T-cell (primary cell): ENCODE results near the gene RNGTT. TPM values are rescaled to one million over a fixed set of nuclear protein-coding genes. Genes with fewer than 3 reads are reported as not detected.

Experiments
- ATAC-seq, 4 experiments: fragments of 200-7000 bp in 3 of 4; fragments of 150-1000 bp in 1 of 4; cut with Tn5 transposase; replicated peaks in 1 of 4; 1 replicate in 3 of 4; 2 replicates in 1 of 4; pipeline ENCODE4 v1.10.0; 2021; ENCODE audit warnings: moderate library complexity in 3 of 4, mild to moderate bottlenecking in 2 of 4, moderate number of reproducible peaks in 1 of 4
- CTCF ChIA-PET, 2 donors: fragments of 300-600 bp; sonication (Branson Sonifier 250); formaldehyde crosslinking; loops; one replicate each; lab custom pipeline; 2022; ENCODE audit warnings: antibody characterized with exemption in 2 of 2; lab: Charles Lee
- POLR2A ChIA-PET, 2 donors: fragments of 300-600 bp; sonication (Branson Sonifier 250); formaldehyde crosslinking; loops; one replicate each; lab custom pipeline; 2022; ENCODE audit warnings: antibody characterized with exemption in 2 of 2; lab: Charles Lee
- DNase-seq, 35 experiments: peaks; one replicate each; pipeline versions ENCODE4 v3.0.0 to v3.0.0-alpha.2; 2013 to 2023
- H3K27ac ChIP-seq: one replicate; pipeline ENCODE4 v1.5.1; 2013; ENCODE audit warnings: low read length
- H3K27me3 ChIP-seq, 2 experiments: replicated peaks in 1 of 2; 1 replicate in 1 of 2; 2 replicates in 1 of 2; pipeline versions ENCODE4 v1.6.1 to v1.7.0; 2013; ENCODE audit warnings: low read length in 1 of 2, mixed read lengths in 1 of 2; ENCODE audit not compliant: control insufficient read depth in 2 of 2, insufficient read depth in 2 of 2; ENCODE audit errors: extremely low read depth in 1 of 2
- H3K36me3 ChIP-seq, 2 donors: 1 replicate in 1 of 2; 2 replicates in 1 of 2; pipeline versions ENCODE4 v1.6.1 to v1.7.0; 2013; ENCODE audit warnings: low read length in 1 of 2; ENCODE audit not compliant: control insufficient read depth in 2 of 2, insufficient read depth in 1 of 2; ENCODE audit errors: extremely low read depth in 1 of 2
- H3K4me1 ChIP-seq, 2 experiments: 1 replicate in 1 of 2; 2 replicates in 1 of 2; pipeline versions ENCODE4 v1.6.1 to v1.7.0; 2013; ENCODE audit warnings: low read length in 2 of 2, mixed read lengths in 1 of 2; ENCODE audit not compliant: insufficient read depth in 2 of 2, control insufficient read depth in 1 of 2; ENCODE audit errors: extremely low read depth in 1 of 2
- H3K4me3 ChIP-seq, 2 donors: 1 replicate in 1 of 2; 2 replicates in 1 of 2; pipeline versions ENCODE4 v1.5.1 to v1.7.0; 2013; ENCODE audit warnings: mild to moderate bottlenecking in 2 of 2, low read length in 1 of 2, moderate library complexity in 1 of 2; ENCODE audit not compliant: control insufficient read depth in 1 of 2; ENCODE audit errors: extremely low read depth in 1 of 2
- H3K9me3 ChIP-seq: 2 replicates; pipeline ENCODE4 v1.7.0; 2013
- H3K27ac Mint-ChIP-seq, 2 donors: one replicate each; pipeline ENCODE4 v1.8.0; 2020 to 2021; ENCODE audit warnings: mild to moderate bottlenecking in 2 of 2, mixed read lengths in 2 of 2
- H3K27me3 Mint-ChIP-seq, 2 donors: one replicate each; pipeline ENCODE4 v1.8.0; 2021 to 2022; ENCODE audit warnings: mixed read lengths in 2 of 2
- H3K36me3 Mint-ChIP-seq: one replicate; pipeline ENCODE4 v1.8.0; 2021; ENCODE audit warnings: mixed read lengths
- H3K4me1 Mint-ChIP-seq, 3 donors: one replicate each; pipeline ENCODE4 v1.8.0; 2020 to 2022; ENCODE audit warnings: mixed read lengths in 3 of 3, mild to moderate bottlenecking in 1 of 3
- H3K4me3 Mint-ChIP-seq, 3 donors: one replicate each; pipeline ENCODE4 v1.8.0; 2020 to 2022; ENCODE audit warnings: mild to moderate bottlenecking in 3 of 3, mixed read lengths in 3 of 3, moderate library complexity in 3 of 3
- H3K9me3 Mint-ChIP-seq, 3 donors: one replicate each; pipeline ENCODE4 v1.8.0; 2020 to 2022; ENCODE audit warnings: mixed read lengths in 3 of 3
- WGBS: methylation state at CpG from one replicate; pipeline ENCODE4 v1.1.5; 2013; ENCODE audit warnings: missing lambda C conversion rate; ENCODE audit not compliant: insufficient coverage; 5-methylcytosine and 5-hydroxymethylcytosine counted together
- total RNA-seq, 35 experiments: library from RNA in 6 of 35; stranded (reverse) in 6 of 35; fragments of 120-200 nt in 1 of 35; gene quantifications; one replicate each; pipeline versions ENCODE4 v1.2.1 to v1.2.4 and lab custom pipeline; 2013 to 2026

The RNGTT gene
- total RNA-seq, 5 donors from 2014 or later (not counting 1 experiment from before 2014, with no cell fraction given) = 16.6 to 22.2 (median 17.5) TPM

DNA sequence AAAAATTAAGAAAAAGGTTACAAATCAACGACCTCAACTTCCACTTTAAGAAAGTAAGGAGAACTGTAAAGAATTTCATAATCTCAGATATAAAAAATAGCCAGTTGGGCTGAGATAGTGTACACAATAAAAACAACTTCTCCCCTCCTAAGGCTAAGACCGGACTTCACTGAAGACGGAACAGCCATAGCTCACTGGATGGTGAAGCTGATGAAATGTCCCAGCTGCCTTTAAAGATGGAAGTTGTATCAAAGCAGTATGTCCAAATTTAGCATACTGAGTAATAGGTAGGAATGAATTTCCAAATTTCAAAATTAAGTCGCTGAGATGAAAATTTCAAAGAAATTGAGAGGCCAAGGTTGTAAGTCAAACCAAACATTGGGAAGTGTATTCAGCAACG is 153.3 kb downstream of the RNGTT start:
- 100% methylated on average over 2 of the region's 5 CpGs for WGBS
- no peaks in the 10 kb centered on the region for H3K27me3 ChIP-seq
- CTCF ChIA-PET = interaction anchor here in 1 of 2 donors (0.5 kb wide), 1 partner anchor 1169 kb away, joined by 3 read pairs; no protein-coding TSS in a partner anchor

DNA sequence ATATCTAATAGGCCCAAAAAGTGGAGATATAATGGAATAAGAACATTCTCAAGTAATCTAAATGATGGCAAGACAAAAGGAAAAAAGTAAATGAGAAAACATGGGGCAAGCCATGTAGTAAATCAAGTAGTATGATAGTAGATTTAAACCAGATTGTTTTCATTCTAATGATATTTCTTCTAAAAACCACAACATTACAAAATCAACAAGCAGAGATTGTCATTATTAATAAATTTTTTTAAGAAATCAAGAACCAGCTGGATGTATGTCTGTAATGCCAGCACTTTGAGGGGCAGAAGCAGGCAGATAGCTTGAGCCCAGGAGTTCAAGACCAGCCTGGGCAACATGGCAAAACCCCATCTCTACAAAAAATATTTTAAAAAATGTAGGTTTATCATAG is 155.0 kb downstream of the RNGTT start:
- Histone ChIP-seq H3K9me3 (peaks cover 5% of the 10 kb centered on the region), H3K4me3 (no peak overlapping the region), H3K27ac (no peak overlapping the region), H3K4me1 (no peaks in the 10 kb centered on the region), H3K36me3 (peaks cover 0 to 3% of the 10 kb centered on the region in 2 donors), H3K27me3 (no peaks in the 10 kb centered on the region)
- Mint-ChIP-seq H3K4me3 (no peak overlapping the region), H3K27ac (no peak overlapping the region), H3K9me3 (peaks cover 8 to 21% (median 11%) of the 10 kb centered on the region in 3 donors), H3K36me3 (peaks cover 56% of the 10 kb centered on the region), H3K4me1 (peaks cover 12 to 21% (median 13%) of the 10 kb centered on the region in 3 donors), H3K27me3 (no peaks in the 10 kb centered on the region)
- DNase-seq (no peak), ATAC-seq (no peak)
- ChIA-PET CTCF (no interaction called here), POLR2A (no interaction called here)

More for the DNA sequence above, 153.3 kb downstream of the RNGTT start:
- H3K36me3 ChIP-seq = peaks cover 0 to 3% of the 10 kb centered on the region in 2 donors
- no peak for DNase-seq
- ATAC-seq = no peak
- H3K4me1 ChIP-seq = no peaks in the 10 kb centered on the region
- no peak overlapping the region for H3K27ac Mint-ChIP-seq
- H3K4me1 Mint-ChIP-seq = peaks cover 7 to 21% (median 8%) of the 10 kb centered on the region in 3 donors
- H3K9me3 ChIP-seq = peaks cover 5% of the 10 kb centered on the region
- no peak overlapping the region for H3K4me3 Mint-ChIP-seq
- H3K27ac ChIP-seq = no peak overlapping the region
- H3K27me3 Mint-ChIP-seq = no peaks in the 10 kb centered on the region
- H3K9me3 Mint-ChIP-seq = peaks cover 8 to 21% (median 11%) of the 10 kb centered on the region in 3 donors
- H3K36me3 Mint-ChIP-seq = peaks cover 53% of the 10 kb centered on the region
- POLR2A ChIA-PET = no interaction called here
- H3K4me3 ChIP-seq = no peak overlapping the region

DNA sequence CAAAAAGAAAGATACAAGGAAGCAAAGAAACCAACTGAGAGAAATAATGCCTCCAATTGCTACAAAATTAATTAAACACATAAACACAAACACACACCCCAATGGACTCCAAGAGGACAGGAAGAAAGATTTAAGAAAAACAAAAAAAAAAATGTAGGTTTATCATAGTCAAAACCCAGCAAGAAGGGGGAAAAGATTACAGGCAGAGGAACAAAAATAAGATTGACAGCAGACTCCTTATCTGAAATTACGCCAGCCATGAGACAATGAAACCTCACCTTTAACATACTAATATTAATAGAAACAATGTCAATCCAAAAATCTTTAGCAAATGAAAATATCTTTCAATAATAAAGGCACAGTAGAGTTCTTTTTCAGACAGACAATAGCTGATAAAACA is 155.8 kb downstream of the RNGTT start:
- peaks cover 56% of the 10 kb centered on the region for H3K36me3 Mint-ChIP-seq
- no peak overlapping the region for H3K4me3 ChIP-seq

DNA sequence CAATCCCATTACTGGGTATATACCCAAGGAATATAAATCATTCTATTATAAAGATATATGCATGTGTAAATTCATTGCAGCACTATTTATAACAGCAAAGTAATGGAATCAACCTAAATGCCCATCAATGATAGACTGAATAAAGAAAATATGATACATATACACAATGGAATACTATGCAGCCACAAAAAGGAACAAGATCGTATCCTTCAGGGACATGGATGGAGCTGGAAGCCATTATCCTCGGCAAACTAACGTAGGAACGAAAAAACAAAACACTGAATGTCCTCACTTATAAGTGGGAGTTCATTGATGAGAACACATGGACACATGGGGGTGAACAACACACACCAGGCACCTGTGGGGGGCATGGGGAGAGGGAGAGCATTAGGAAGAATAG is 156.7 kb downstream of the RNGTT start:
- 100% methylated on average over 4 of the region's 4 CpGs for WGBS
- no peak overlapping the region for H3K27ac Mint-ChIP-seq

More for the DNA sequence above, 155.8 kb downstream of the RNGTT start:
- ChIA-PET CTCF (interaction anchor here in 1 of 2 donors (0.6 kb wide), 1 partner anchor 269 kb away, joined by 7 read pairs; no protein-coding TSS in a partner anchor), POLR2A (no interaction called here)
- Histone ChIP-seq H3K4me1 (no peaks in the 10 kb centered on the region), H3K9me3 (peaks cover 5% of the 10 kb centered on the region), H3K27me3 (no peaks in the 10 kb centered on the region), H3K36me3 (peaks cover 0 to 3% of the 10 kb centered on the region in 2 donors), H3K27ac (no peak overlapping the region)
- no CpG with 5 or more reads among the region's 1 CpG for WGBS
- Mint-ChIP-seq H3K9me3 (peaks cover 8 to 21% (median 11%) of the 10 kb centered on the region in 3 donors), H3K27me3 (no peaks in the 10 kb centered on the region), H3K27ac (no peak overlapping the region), H3K4me1 (peaks cover 11 to 15% (median 13%) of the 10 kb centered on the region in 3 donors), H3K4me3 (no peak overlapping the region)
- DNase-seq = no peak
- ATAC-seq = no peak

DNA sequence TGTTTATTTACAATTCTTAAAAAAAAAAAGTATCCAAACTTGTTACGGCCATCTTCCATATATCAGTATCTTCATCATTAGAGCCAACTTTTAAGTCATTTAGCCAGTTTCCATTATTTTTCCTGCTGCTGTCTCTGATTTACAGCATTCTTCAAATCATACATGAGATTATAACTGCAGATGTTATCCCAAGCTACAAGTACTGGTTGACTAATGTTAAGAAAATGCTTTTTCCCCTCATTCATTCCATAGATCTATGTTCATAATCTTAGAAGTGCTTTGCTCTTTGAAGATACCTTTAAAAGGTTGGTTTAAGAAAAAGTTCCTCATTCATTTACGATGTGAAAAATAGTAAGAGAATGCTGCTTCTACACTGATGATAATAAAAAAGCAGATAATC is 158.7 kb downstream of the RNGTT start:
- no peak overlapping the region for H3K27ac Mint-ChIP-seq
- Histone ChIP-seq H3K27me3 (no peaks in the 10 kb centered on the region), H3K4me1 (no peaks in the 10 kb centered on the region), H3K36me3 (peaks cover 2 to 3% of the 10 kb centered on the region in 2 donors), H3K27ac (no peak overlapping the region), H3K9me3 (peaks cover 5% of the 10 kb centered on the region), H3K4me3 (no peak overlapping the region)
- no peak for ATAC-seq
- CTCF ChIA-PET = no interaction called here
- no peak for DNase-seq
- peaks cover 8 to 21% (median 11%) of the 10 kb centered on the region in 3 donors for H3K9me3 Mint-ChIP-seq
- no peaks in the 10 kb centered on the region for H3K27me3 Mint-ChIP-seq
- POLR2A ChIA-PET = no interaction called here
- peaks cover 15 to 20% (median 17%) of the 10 kb centered on the region in 3 donors for H3K4me1 Mint-ChIP-seq
- peaks cover 68% of the 10 kb centered on the region for H3K36me3 Mint-ChIP-seq
- H3K4me3 Mint-ChIP-seq = no peak overlapping the region
- no CpG with 5 or more reads among the region's 2 CpGs for WGBS

More for the DNA sequence above, 156.7 kb downstream of the RNGTT start:
- no peaks in the 10 kb centered on the region for H3K27me3 Mint-ChIP-seq
- Histone ChIP-seq H3K4me1 (no peaks in the 10 kb centered on the region), H3K27ac (no peak overlapping the region), H3K36me3 (peaks cover 2 to 3% of the 10 kb centered on the region in 2 donors), H3K4me3 (no peak overlapping the region), H3K9me3 (peaks cover 5% of the 10 kb centered on the region), H3K27me3 (no peaks in the 10 kb centered on the region)
- H3K9me3 Mint-ChIP-seq = peaks cover 8 to 21% (median 11%) of the 10 kb centered on the region in 3 donors
- ATAC-seq (no peak), DNase-seq (no peak)
- ChIA-PET POLR2A (no interaction called here), CTCF (no interaction called here)
- peaks cover 15 to 20% (median 17%) of the 10 kb centered on the region in 3 donors for H3K4me1 Mint-ChIP-seq
- H3K4me3 Mint-ChIP-seq = no peak overlapping the region
- H3K36me3 Mint-ChIP-seq = peaks cover 62% of the 10 kb centered on the region

DNA sequence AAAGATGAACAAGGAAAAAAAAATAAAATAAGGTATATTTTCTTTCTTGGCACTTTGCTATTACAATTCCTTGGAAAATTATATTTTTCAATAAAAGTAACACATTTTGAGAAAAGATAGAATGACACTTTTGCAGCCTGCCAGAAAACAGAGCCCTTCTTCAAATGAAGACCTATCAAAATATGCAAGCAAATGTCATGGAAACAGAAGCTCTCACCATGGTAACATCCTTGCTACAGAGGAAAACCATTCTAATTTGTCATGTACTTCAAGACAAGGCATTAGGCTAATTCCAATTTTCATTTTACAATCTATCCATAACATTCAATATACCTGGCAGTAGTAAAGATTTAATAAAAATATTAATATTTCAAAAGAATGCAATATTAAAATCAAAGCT is 177.9 kb downstream of the RNGTT start:
- no peaks in the 10 kb centered on the region for H3K9me3 ChIP-seq
- peaks cover 14% of the 10 kb centered on the region for H3K36me3 Mint-ChIP-seq
- ATAC-seq (no peak), DNase-seq (no peak)
- H3K4me3 ChIP-seq = no peak overlapping the region
- H3K4me1 ChIP-seq = no peaks in the 10 kb centered on the region
- no peaks in the 10 kb centered on the region for H3K9me3 Mint-ChIP-seq
- H3K27ac Mint-ChIP-seq = no peak overlapping the region
- POLR2A ChIA-PET = no interaction called here
- H3K27ac ChIP-seq = no peak overlapping the region
- CTCF ChIA-PET = interaction anchor here in 1 of 2 donors (0.9 kb wide), 1 partner anchor 1392 kb away, joined by 3 read pairs; no protein-coding TSS in a partner anchor
- H3K4me1 Mint-ChIP-seq = peaks cover 3 to 15% (median 5%) of the 10 kb centered on the region in 3 donors
- no peak overlapping the region for H3K4me3 Mint-ChIP-seq
- no peaks in the 10 kb centered on the region for H3K27me3 ChIP-seq
- H3K36me3 ChIP-seq = no peaks in the 10 kb centered on the region
- no peaks in the 10 kb centered on the region for H3K27me3 Mint-ChIP-seq
